Activated T-helper 2 cell treated with anti-CD3 and anti-CD28 coated beads, Interferon-gamma antibody, Interleukin-2, Interleukin-4, amounts not matched to agents 10 μg/mL and 5 μg/mL and 100 μg/mL, durations not matched to agents 14 hours and 24 hours and 36 hours (primary cell): ENCODE results near the gene ATXN1L. TPM values are rescaled to one million over a fixed set of nuclear protein-coding genes. Genes with fewer than 3 reads are reported as not detected.
"Not testable (repeated sequence)": the region's sequence is repeated elsewhere in the genome, so short reads cannot be mapped to it uniquely, and the experiment has no call there.

Experiments used
- DNase-seq: peaks from one replicate; pipeline ENCODE4 v3.0.0; 2021; ENCODE audit warnings: low spot score
- H3K27ac Mint-ChIP-seq: one replicate; pipeline ENCODE4 v1.8.0; 2021; ENCODE audit warnings: mixed read lengths
- H3K27me3 Mint-ChIP-seq: one replicate; pipeline ENCODE4 v1.8.0; 2021; ENCODE audit warnings: low read depth, mixed read lengths
- H3K36me3 Mint-ChIP-seq: one replicate; pipeline ENCODE4 v1.8.0; 2021; ENCODE audit warnings: low read depth, mixed read lengths
- H3K4me1 Mint-ChIP-seq: one replicate; pipeline ENCODE4 v1.8.0; 2021; ENCODE audit warnings: low read depth, mixed read lengths
- H3K4me3 Mint-ChIP-seq: one replicate; pipeline ENCODE4 v1.8.0; 2021; ENCODE audit warnings: low read depth, mild to moderate bottlenecking, moderate library complexity, mixed read lengths
- H3K9me3 Mint-ChIP-seq: one replicate; pipeline ENCODE4 v1.8.0; 2021; ENCODE audit warnings: mixed read lengths
- intact Hi-C: fragments of 100-400 bp; cut with micrococcal nuclease; formaldehyde crosslinking; loops from one replicate; pipeline ENCODE4 v1.15.1; 2023
- total RNA-seq: library from RNA; stranded (reverse); gene quantifications from 2 replicates; pipeline ENCODE4 v1.2.3, GENCODE V29; 2022

ATXN1L gene
- total RNA-seq, 1 donor from 2014 or later, result 19.7 TPM

- H3K27ac Mint-ChIP-seq, result no peak overlapping the region
- H3K27me3 Mint-ChIP-seq, result no peaks in the 10 kb centered on the region
- no peaks in the 10 kb centered on the region for H3K9me3 Mint-ChIP-seq
- no peak overlapping the region for H3K4me3 Mint-ChIP-seq
- no peak for DNase-seq
- peaks cover 30% of the 10 kb centered on the region for H3K4me1 Mint-ChIP-seq
- intact Hi-C loops, result no loop called here
- peaks cover 43% of the 10 kb centered on the region for H3K36me3 Mint-ChIP-seq
These were observed 58.5 kb downstream of the ATXN1L start for GRCh38 chr16:71904239-71904638.

DNA sequence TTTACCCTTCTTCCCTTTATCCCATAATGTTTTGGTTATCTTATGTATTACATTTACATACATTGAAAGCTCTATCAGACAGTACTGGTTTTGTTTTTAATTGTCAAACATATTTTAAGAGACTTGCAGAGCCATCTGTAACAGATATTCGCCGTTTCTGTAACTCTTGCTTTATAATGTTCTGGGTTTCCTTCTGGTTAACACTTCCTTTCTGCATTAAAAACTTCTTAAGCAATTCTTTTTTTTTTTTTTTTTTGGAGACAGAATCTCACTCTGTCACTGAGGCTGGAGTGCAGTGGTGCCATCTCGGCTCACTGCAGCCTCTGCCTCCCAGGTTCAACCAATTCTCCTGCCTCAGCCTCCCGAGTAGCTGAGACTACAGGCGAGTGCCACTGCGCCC is 60.0 kb downstream of the ATXN1L start:
- H3K27me3 Mint-ChIP-seq, intact Hi-C loops, DNase-seq, H3K4me3 Mint-ChIP-seq, H3K27ac Mint-ChIP-seq, H3K9me3 Mint-ChIP-seq: not testable (repeated sequence)
- peaks cover 22% of the 10 kb centered on the region for H3K4me1 Mint-ChIP-seq
- H3K36me3 Mint-ChIP-seq, result peaks cover 49% of the 10 kb centered on the region

Other genes starting within 250 kb of the ATXN1L start
- gene MARVELD3, start 219.8 kb upstream of the ATXN1L start, total RNA-seq, result not detected in 2 replicates
- 15.8 and 16.1 TPM in 2 replicates for gene PHLPP2, start 121.3 kb upstream of the ATXN1L start, total RNA-seq
- 90.6 and 91.6 TPM in 2 replicates for gene AP1G1, start 37.1 kb upstream of the ATXN1L start, total RNA-seq
- 7.9 and 9.2 TPM in 2 replicates for gene ZNF821, start 38.2 kb downstream of the ATXN1L start, total RNA-seq
- gene IST1, start 49.6 kb downstream of the ATXN1L start, total RNA-seq, result 158 and 167 TPM in 2 replicates
- gene PKD1L3, start 154.4 kb downstream of the ATXN1L start, total RNA-seq, result not detected in 2 replicates
- gene DHODH, start 162.8 kb downstream of the ATXN1L start, total RNA-seq, result 26.7 and 27.1 TPM in 2 replicates
- gene HP, start 208.5 kb downstream of the ATXN1L start, total RNA-seq, result not detected in 2 replicates
- gene HPR, start 217.2 kb downstream of the ATXN1L start, total RNA-seq, result not detected in 2 replicates
- gene TXNL4B, start 247.6 kb downstream of the ATXN1L start, total RNA-seq, result 16.5 and 17.1 TPM in 2 replicates
- 86.3 and 95.8 TPM in 2 replicates for gene DHX38, start 247.9 kb downstream of the ATXN1L start, total RNA-seq